ENCODE results near the gene ACY1.

ACY1 gene

GRCh38 chr3:51945926-51946705, 37.2 kb upstream of the ACY1 start:
- no peak for DNase-seq (ENCODE audit: low read depth)

GRCh38 chr3:51946796-51947195, 36.5 kb upstream of the ACY1 start:
- no peak for DNase-seq (ENCODE audit: low read depth)

- no peak for DNase-seq (ENCODE audit: low read depth)
Observed at GRCh38 chr3:51947215-51947900, 36.0 kb upstream of the ACY1 start.

GRCh38 chr3:51948016-51948580, 35.2 kb upstream of the ACY1 start:
- DNase-seq (ENCODE audit: low read depth): no peak

GRCh38 chr3:51949121-51949520, 34.2 kb upstream of the ACY1 start:
- no peak for DNase-seq (ENCODE audit: low read depth)

- DNase-seq (ENCODE audit: low read depth): no peak
Observed at GRCh38 chr3:51950899-51951298, 32.4 kb upstream of the ACY1 start.

GRCh38 chr3:51953445-51953844, 29.9 kb upstream of the ACY1 start:
- DNase-seq (ENCODE audit: low read depth): peak; percentile 77

GRCh38 chr3:51954105-51954504, 29.2 kb upstream of the ACY1 start:
- DNase-seq (ENCODE audit: low read depth): no peak

- no peak for DNase-seq (ENCODE audit: low read depth)
Observed at GRCh38 chr3:51954713-51955112, 28.6 kb upstream of the ACY1 start.

GRCh38 chr3:51955175-51955892, 28.0 kb upstream of the ACY1 start, which contains the start of gene GPR62:
GPR62 (plus strand) TSS chr3:51955381; CDS start chr3:51955653, 272 bp downstream.
- DNase-seq (ENCODE audit: low read depth): no peak

- DNase-seq (ENCODE audit: low read depth): peak; percentile 47
Observed at GRCh38 chr3:51955893-51956770, 27.2 kb upstream of the ACY1 start.

- no peak for DNase-seq (ENCODE audit: low read depth)
Observed at GRCh38 chr3:51957520-51958205, 25.7 kb upstream of the ACY1 start.

- no peak for DNase-seq (ENCODE audit: low read depth)
Observed at GRCh38 chr3:51958603-51959521, 24.5 kb upstream of the ACY1 start.

GRCh38 chr3:51959651-51960050, 23.7 kb upstream of the ACY1 start:
- DNase-seq (ENCODE audit: low read depth): no peak

GRCh38 chr3:51960386-51960785, 22.9 kb upstream of the ACY1 start:
- DNase-seq (ENCODE audit: low read depth): no peak

GRCh38 chr3:51961011-51961410, 22.3 kb upstream of the ACY1 start:
- no peak for DNase-seq (ENCODE audit: low read depth)

- DNase-seq (ENCODE audit: low read depth): no peak
Observed at GRCh38 chr3:51961602-51962569, 21.4 kb upstream of the ACY1 start.

GRCh38 chr3:51962854-51963530, 20.3 kb upstream of the ACY1 start:
- no peak for DNase-seq (ENCODE audit: low read depth)
